CD14-positive monocyte (primary cell): ENCODE measurements around the gene SH3PXD2A. TPM values are rescaled to one million over a fixed set of nuclear protein-coding genes. Genes with fewer than 3 reads are reported as not detected.

ENCODE experiments used
- DNase-seq, 3 donors: peaks; one replicate each; pipeline ENCODE4 v3.0.0-alpha.2; 2011 to 2022
- H2AFZ ChIP-seq: 2 replicates; pipeline ENCODE4 v1.6.0; 2012; ENCODE audit warnings: mild to moderate bottlenecking, low read depth, low read length, inconsistent platforms; ENCODE audit not compliant: insufficient read depth, poor library complexity, severe bottlenecking
- H3K27ac ChIP-seq, 2 donors: 1 replicate in 1 of 2; 2 replicates in 1 of 2; pipeline ENCODE4 v1.5.1; 2012 to 2013; ENCODE audit warnings: low read length in 2 of 2, control low read depth in 1 of 2, inconsistent platforms in 1 of 2, low read depth in 1 of 2, mild to moderate bottlenecking in 1 of 2
- H3K27me3 ChIP-seq, 2 donors: one replicate each; pipeline versions ENCODE4 v1.6.0 to v1.6.1; 2011 to 2013; ENCODE audit warnings: low read length in 2 of 2; ENCODE audit not compliant: control insufficient read depth in 2 of 2, insufficient read depth in 2 of 2
- H3K36me3 ChIP-seq, 2 donors: replicated peaks in 1 of 2; 1 replicate in 1 of 2; 2 replicates in 1 of 2; pipeline versions ENCODE4 v1.5.1 to v1.6.1; 2012 to 2013; ENCODE audit warnings: low read length in 2 of 2, control low read depth in 1 of 2, inconsistent platforms in 1 of 2, mild to moderate bottlenecking in 1 of 2; ENCODE audit not compliant: insufficient read depth in 2 of 2, control insufficient read depth in 1 of 2
- H3K4me1 ChIP-seq, 2 donors: 1 replicate in 1 of 2; 2 replicates in 1 of 2; pipeline versions ENCODE4 v1.5.1 to v1.6.1; 2012 to 2013; ENCODE audit warnings: low read length in 2 of 2, control low read depth in 1 of 2, inconsistent platforms in 1 of 2, mild to moderate bottlenecking in 1 of 2, moderate library complexity in 1 of 2; ENCODE audit not compliant: insufficient read depth in 2 of 2, control insufficient read depth in 1 of 2
- H3K4me2 ChIP-seq: replicated peaks from 2 replicates; pipeline ENCODE3; 2012; ENCODE audit warnings: low read length, moderate library complexity, mild to moderate bottlenecking; ENCODE audit not compliant: poor library complexity, severe bottlenecking; ENCODE audit errors: extremely low read depth
- H3K4me3 ChIP-seq, 3 experiments: fragments of 200-600 bp in 1 of 3; sonication (generic) in 1 of 3; replicated peaks in 1 of 3; 1 replicate in 2 of 3; 2 replicates in 1 of 3; pipeline ENCODE4 v1.5.1; 2011 to 2013; ENCODE audit warnings: low read length in 3 of 3, mild to moderate bottlenecking in 3 of 3, control low read depth in 2 of 3, low read depth in 2 of 3, inconsistent platforms in 1 of 3, moderate library complexity in 1 of 3
- H3K79me2 ChIP-seq: 2 replicates; pipeline ENCODE4 v1.6.0; 2012; ENCODE audit warnings: mild to moderate bottlenecking, control low read depth, inconsistent platforms, low read length, moderate library complexity; ENCODE audit not compliant: insufficient read depth
- H3K9ac ChIP-seq: 2 replicates; pipeline ENCODE4 v1.6.0; 2017; ENCODE audit warnings: low read length, mild to moderate bottlenecking; ENCODE audit not compliant: insufficient read depth, poor library complexity, severe bottlenecking
- H3K9me3 ChIP-seq, 2 donors: replicated peaks in 1 of 2; 1 replicate in 1 of 2; 2 replicates in 1 of 2; pipeline versions ENCODE4 v1.5.1 to v1.6.1; 2012 to 2013; ENCODE audit warnings: low read length in 2 of 2, control low read depth in 1 of 2; ENCODE audit not compliant: control insufficient read depth in 1 of 2, insufficient read depth in 1 of 2
- H4K20me1 ChIP-seq: 2 replicates; pipeline ENCODE4 v1.6.0; 2012; ENCODE audit warnings: mild to moderate bottlenecking, low read length, control low read depth, moderate library complexity; ENCODE audit not compliant: insufficient read depth
- H3K27ac Mint-ChIP-seq, 7 donors: one replicate each; pipeline ENCODE4 v1.8.0; 2020; ENCODE audit warnings: mild to moderate bottlenecking in 7 of 7, mixed read lengths in 7 of 7, moderate library complexity in 6 of 7, inconsistent platforms in 2 of 7
- H3K27me3 Mint-ChIP-seq, 3 donors: one replicate each; pipeline ENCODE4 v1.8.0; 2021 to 2022; ENCODE audit warnings: low read depth in 3 of 3, mild to moderate bottlenecking in 3 of 3, mixed read lengths in 3 of 3, moderate library complexity in 3 of 3, inconsistent platforms in 1 of 3
- H3K36me3 Mint-ChIP-seq, 2 donors: one replicate each; pipeline ENCODE4 v1.8.0; 2020; ENCODE audit warnings: mixed read lengths in 2 of 2, inconsistent platforms in 1 of 2, mild to moderate bottlenecking in 1 of 2
- H3K4me1 Mint-ChIP-seq: one replicate; pipeline ENCODE4 v1.8.0; 2020; ENCODE audit warnings: mild to moderate bottlenecking, mixed read lengths
- H3K4me3 Mint-ChIP-seq, 2 donors: one replicate each; pipeline ENCODE4 v1.8.0; 2020; ENCODE audit warnings: mild to moderate bottlenecking in 2 of 2, mixed read lengths in 2 of 2, moderate library complexity in 1 of 2
- H3K9me3 Mint-ChIP-seq, 7 donors: one replicate each; pipeline ENCODE4 v1.8.0; 2020 to 2022; ENCODE audit warnings: mixed read lengths in 7 of 7, mild to moderate bottlenecking in 6 of 7, moderate library complexity in 6 of 7, inconsistent platforms in 2 of 7
- WGBS: methylation state at CpG from one replicate; pipeline ENCODE4 v1.1.5; 2013; ENCODE audit warnings: missing lambda C conversion rate; ENCODE audit not compliant: insufficient coverage; 5-methylcytosine and 5-hydroxymethylcytosine counted together
- intact Hi-C, 2 donors: fragments of 100-400 bp; cut with micrococcal nuclease; formaldehyde crosslinking; loops; one replicate each; pipeline versions ENCODE4 v1.15.0 to v1.15.1; 2023
- polyA plus RNA-seq, 3 donors: library from polyadenylated mRNA; depleted of rRNA in 1 of 3; unstranded in 2 of 3; stranded (reverse) in 1 of 3; fragments of 300-500 nt in 2 of 3; fragments of >200 nt in 1 of 3; fragmentation: Illumina TruSeq in 2 of 3; gene quantifications; 1 replicate in 2 of 3; 2 replicates in 1 of 3; pipeline ENCODE4 v1.2.3, GENCODE V29; 2012 to 2021
- TF ChIP-seq, protein P1 (sequence below): fragments of 200-600 bp; IDR thresholded peaks from one replicate; pipeline ENCODE4 v1.8.0; 2022; ENCODE audit warnings: antibody characterized with exemption, mild to moderate bottlenecking

SH3PXD2A gene
- polyA plus RNA-seq, 3 donors: 0.01 to 0.76 (median 0.05) TPM

DNA sequence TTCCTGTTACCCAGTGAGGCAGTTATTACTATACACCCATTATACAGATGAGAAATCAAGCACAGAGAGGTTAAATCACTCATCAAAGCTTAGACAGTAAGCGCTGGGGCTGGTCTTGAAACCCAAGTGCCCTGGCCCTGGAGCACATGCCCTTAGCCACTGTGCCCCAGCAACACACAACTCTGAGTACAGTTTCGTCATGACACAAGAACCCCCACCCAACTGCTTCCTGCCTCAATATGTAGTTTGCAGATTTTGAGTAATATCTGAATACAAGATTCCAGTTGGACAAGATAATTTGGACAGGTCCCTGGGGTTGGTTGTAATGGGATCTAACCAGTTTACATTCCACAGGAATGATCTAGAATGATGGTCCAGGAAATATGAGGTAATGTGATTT is 62.8 kb downstream of the SH3PXD2A start:
- TF ChIP-seq, protein P1, sequence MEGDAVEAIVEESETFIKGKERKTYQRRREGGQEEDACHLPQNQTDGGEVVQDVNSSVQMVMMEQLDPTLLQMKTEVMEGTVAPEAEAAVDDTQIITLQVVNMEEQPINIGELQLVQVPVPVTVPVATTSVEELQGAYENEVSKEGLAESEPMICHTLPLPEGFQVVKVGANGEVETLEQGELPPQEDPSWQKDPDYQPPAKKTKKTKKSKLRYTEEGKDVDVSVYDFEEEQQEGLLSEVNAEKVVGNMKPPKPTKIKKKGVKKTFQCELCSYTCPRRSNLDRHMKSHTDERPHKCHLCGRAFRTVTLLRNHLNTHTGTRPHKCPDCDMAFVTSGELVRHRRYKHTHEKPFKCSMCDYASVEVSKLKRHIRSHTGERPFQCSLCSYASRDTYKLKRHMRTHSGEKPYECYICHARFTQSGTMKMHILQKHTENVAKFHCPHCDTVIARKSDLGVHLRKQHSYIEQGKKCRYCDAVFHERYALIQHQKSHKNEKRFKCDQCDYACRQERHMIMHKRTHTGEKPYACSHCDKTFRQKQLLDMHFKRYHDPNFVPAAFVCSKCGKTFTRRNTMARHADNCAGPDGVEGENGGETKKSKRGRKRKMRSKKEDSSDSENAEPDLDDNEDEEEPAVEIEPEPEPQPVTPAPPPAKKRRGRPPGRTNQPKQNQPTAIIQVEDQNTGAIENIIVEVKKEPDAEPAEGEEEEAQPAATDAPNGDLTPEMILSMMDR: no peak
- Histone ChIP-seq H3K4me3 (no peak overlapping the region), H3K9ac (no peak overlapping the region), H3K27me3 (no peaks in the 10 kb centered on the region), H2AFZ (no peak overlapping the region), H3K4me1 (peaks cover 4 to 6% of the 10 kb centered on the region in 2 donors), H3K79me2 (no peaks in the 10 kb centered on the region), H3K9me3 (no peaks in the 10 kb centered on the region), H4K20me1 (no peaks in the 10 kb centered on the region), H3K27ac (no peak overlapping the region), H3K4me2 (no peak overlapping the region), H3K36me3 (no peaks in the 10 kb centered on the region)
- no peak overlapping the region for H3K27ac Mint-ChIP-seq
- 100% methylated on average over 1 of the region's 2 CpGs for WGBS
- no peaks in the 10 kb centered on the region for H3K36me3 Mint-ChIP-seq
- no peak overlapping the region for H3K4me3 Mint-ChIP-seq
- intact Hi-C loops: no loop called here
- H3K27me3 Mint-ChIP-seq: peaks cover 2 to 5% (median 4%) of the 10 kb centered on the region in 3 donors
- H3K4me1 Mint-ChIP-seq: peaks cover 9% of the 10 kb centered on the region
- DNase-seq: no peak
- H3K9me3 Mint-ChIP-seq: no peaks in the 10 kb centered on the region

DNA sequence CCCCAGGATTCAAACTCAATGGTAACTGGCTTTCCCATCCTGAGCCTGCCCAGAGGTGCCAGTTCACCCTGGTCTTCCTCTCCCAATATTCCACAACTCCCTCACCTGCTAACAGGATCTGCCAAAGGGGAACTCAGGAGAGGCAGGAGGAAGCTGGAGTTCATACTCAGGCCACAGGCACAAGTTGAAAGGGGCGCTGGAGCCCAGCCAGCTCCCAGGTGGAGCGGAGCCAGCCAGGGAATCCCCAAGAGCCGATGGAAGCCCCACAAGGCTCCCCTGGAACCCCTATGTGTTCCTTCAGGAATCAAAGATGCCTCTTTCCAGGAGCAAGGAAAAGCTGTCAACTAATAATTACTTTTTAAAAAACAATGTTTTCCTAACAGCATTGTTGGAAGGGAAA is 63.5 kb downstream of the SH3PXD2A start:
- Histone ChIP-seq H3K79me2 (no peaks in the 10 kb centered on the region), H3K9me3 (no peaks in the 10 kb centered on the region), H3K4me1 (peaks cover 4 to 6% of the 10 kb centered on the region in 2 donors), H4K20me1 (no peaks in the 10 kb centered on the region), H3K4me2 (no peak overlapping the region), H3K27me3 (no peaks in the 10 kb centered on the region), H2AFZ (no peak overlapping the region), H3K9ac (no peak overlapping the region), H3K4me3 (no peak overlapping the region), H3K27ac (no peak overlapping the region), H3K36me3 (no peaks in the 10 kb centered on the region)
- WGBS: 90% methylated on average over 2 of the region's 3 CpGs
- no peak for DNase-seq
- no peak overlapping the region for H3K27ac Mint-ChIP-seq
- no peaks in the 10 kb centered on the region for H3K9me3 Mint-ChIP-seq
- H3K4me1 Mint-ChIP-seq: peaks cover 9% of the 10 kb centered on the region
- H3K27me3 Mint-ChIP-seq: peaks cover 2 to 5% (median 4%) of the 10 kb centered on the region in 3 donors
- intact Hi-C loops: no loop called here
- H3K36me3 Mint-ChIP-seq: no peaks in the 10 kb centered on the region
- no peak overlapping the region for H3K4me3 Mint-ChIP-seq
- TF ChIP-seq, protein P1: no peak
